Measurements from ENCODE around the gene FUCA2.

- TF ChIP-seq, protein P1, sequence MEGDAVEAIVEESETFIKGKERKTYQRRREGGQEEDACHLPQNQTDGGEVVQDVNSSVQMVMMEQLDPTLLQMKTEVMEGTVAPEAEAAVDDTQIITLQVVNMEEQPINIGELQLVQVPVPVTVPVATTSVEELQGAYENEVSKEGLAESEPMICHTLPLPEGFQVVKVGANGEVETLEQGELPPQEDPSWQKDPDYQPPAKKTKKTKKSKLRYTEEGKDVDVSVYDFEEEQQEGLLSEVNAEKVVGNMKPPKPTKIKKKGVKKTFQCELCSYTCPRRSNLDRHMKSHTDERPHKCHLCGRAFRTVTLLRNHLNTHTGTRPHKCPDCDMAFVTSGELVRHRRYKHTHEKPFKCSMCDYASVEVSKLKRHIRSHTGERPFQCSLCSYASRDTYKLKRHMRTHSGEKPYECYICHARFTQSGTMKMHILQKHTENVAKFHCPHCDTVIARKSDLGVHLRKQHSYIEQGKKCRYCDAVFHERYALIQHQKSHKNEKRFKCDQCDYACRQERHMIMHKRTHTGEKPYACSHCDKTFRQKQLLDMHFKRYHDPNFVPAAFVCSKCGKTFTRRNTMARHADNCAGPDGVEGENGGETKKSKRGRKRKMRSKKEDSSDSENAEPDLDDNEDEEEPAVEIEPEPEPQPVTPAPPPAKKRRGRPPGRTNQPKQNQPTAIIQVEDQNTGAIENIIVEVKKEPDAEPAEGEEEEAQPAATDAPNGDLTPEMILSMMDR (IDR thresholded peaks at IDR 0.05) = no peak
- no peak for TF ChIP-seq POLR2A (IDR thresholded peaks at IDR 0.05)
These were observed 32.6 kb upstream of the FUCA2 start for GRCh38 chr6:143544011-143544696.
